Measurements from ENCODE around the gene MAP3K14.
A peak's percentile ranks its signal among the peaks of the same experiment; 100 is the strongest.

Gene MAP3K14

DNA sequence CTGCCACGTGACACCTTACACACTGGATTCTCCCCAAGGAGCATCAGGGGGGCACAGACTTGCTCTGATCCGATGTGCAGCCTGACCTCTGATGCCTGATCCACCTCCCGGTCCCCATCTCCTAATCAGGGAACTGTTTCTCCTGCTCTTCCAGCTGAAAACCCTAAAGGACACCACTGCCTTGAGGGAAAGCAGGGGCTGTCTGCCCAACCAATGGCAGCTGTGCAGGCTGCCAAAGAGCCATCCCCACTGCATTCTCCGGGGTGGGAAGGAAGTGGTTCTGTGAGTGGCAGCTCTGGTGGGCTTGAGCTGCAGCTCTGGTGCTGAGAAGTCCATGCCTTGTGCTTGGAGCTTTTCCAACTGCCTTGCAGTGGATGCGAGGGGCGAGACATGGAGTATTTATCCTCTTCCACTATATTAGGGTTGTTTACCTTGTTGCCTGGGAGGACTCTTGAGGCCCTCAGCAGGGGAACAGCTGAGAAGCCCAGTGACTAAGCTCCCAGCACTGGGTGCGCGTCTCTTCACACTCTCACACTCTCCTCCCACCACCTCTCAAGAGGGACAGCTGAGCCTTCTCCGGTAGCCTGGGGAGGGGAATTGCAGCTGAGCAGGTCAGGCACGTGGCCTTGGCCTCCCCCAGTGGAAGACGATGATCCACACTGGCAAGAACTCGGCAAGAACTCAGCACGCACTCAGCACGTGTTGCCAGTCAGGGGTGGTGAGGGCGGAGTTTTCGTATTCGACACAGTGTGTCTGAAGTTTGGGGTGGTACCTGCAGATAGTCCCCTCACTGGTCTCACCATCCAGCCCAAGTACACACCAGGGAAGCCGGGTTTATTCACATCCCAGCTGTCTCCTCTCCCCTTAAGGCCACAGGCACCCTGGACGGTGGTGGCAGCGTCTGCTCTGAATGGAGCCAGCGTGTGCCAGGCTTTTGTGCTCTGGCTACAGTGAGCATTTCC is 33.9 kb downstream of the MAP3K14 start:
- no peak for DNase-seq (ENCODE audit: low spot score)

GRCh38 chr17:45279898-45280297 is 36.9 kb downstream of the MAP3K14 start:
- DNase-seq (ENCODE audit: low spot score): no peak

- no peak for DNase-seq (ENCODE audit: low spot score)
Measured at GRCh38 chr17:45277992-45278391, 38.8 kb downstream of the MAP3K14 start.

- peak; percentile 98 for DNase-seq (ENCODE audit: low spot score)
Measured at GRCh38 chr17:45277216-45277849, 39.5 kb downstream of the MAP3K14 start.

DNA sequence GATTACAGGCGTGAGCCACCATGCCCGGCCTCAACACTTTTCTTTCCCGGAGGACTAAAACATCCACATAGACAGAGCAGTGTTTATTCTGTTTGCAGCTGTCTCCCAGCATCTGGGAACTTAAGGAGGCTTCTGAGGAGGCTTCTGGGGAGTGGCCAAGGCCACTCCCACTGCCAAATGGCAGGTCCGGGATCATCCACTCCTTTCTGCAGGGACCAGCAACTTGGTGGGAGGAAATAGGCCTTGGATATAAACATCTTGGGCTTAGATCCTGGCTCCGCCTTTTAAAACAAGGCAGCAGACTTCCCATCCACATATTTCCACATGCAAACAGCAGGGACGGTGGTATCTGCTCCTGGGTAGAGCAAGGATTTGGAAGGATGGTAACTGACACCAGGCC is 40.8 kb downstream of the MAP3K14 start:
- DNase-seq (ENCODE audit: low spot score): no peak

- no peak for DNase-seq (ENCODE audit: low spot score)
Measured at GRCh38 chr17:45274033-45274432, 42.8 kb downstream of the MAP3K14 start.

GRCh38 chr17:45273551-45273957 is 43.3 kb downstream of the MAP3K14 start:
- DNase-seq (ENCODE audit: low spot score): no peak

GRCh38 chr17:45271603-45272002 is 45.2 kb downstream of the MAP3K14 start:
- DNase-seq (ENCODE audit: low spot score): no peak

DNA sequence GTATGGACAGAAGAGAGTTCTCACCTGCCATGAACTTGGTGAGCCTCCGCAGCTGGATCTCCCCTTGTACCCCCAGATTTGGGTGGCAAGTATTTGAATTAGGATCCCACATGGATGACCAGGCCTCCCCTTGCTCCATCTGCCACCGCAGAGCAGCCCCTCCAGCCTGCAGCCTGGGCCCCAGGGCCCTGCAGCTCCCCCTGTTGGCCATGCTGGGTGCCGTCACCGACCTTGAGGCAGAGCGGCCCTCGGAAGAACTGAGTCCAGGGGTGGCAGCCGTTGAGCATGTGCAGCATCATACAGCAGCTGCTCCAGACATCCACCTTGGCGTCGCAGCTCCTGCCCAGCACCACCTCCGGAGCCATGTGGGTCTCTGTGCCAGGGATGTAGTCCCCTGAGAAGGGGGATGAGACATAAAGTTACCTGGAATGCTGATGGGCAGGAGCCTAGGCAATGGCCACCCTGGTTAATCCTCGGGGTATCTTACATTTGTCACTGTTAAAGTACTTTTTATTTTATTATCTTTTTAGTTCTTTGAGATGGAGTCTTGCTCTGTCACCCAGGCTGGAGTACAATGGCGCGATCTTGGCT is 45.9 kb downstream of the MAP3K14 start:
- DNase-seq (ENCODE audit: low spot score): no peak

GRCh38 chr17:45269912-45270311 is 46.9 kb downstream of the MAP3K14 start:
- DNase-seq (ENCODE audit: low spot score): no peak

- DNase-seq (ENCODE audit: low spot score): no peak
Measured at GRCh38 chr17:45267436-45268055, 49.3 kb downstream of the MAP3K14 start.

GRCh38 chr17:45266372-45266926 is 50.4 kb downstream of the MAP3K14 start:
- no peak for DNase-seq (ENCODE audit: low spot score)

- no peak for DNase-seq (ENCODE audit: low spot score)
Measured at GRCh38 chr17:45265821-45266220, 51.0 kb downstream of the MAP3K14 start.

DNA sequence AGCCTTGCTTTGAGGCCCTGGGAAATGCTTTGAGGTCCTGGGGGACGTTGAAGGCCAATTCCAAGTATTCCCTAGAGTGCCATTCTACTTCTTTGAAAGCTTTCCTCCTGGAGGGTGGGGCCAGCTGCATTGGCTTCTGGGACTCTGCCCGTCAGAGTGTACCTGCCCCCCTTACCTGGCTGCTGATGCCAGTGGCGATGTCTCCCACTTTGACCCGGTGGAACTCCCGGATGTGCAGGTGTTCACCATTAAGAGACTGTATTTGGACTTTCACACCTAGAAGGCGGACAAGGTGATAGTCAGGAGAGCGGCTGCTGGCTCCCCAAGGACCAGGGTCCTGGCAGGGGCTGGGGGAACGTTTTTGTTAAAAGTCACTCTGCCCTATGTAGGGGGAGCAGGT is 51.8 kb downstream of the MAP3K14 start:
- DNase-seq (ENCODE audit: low spot score): no peak

DNA sequence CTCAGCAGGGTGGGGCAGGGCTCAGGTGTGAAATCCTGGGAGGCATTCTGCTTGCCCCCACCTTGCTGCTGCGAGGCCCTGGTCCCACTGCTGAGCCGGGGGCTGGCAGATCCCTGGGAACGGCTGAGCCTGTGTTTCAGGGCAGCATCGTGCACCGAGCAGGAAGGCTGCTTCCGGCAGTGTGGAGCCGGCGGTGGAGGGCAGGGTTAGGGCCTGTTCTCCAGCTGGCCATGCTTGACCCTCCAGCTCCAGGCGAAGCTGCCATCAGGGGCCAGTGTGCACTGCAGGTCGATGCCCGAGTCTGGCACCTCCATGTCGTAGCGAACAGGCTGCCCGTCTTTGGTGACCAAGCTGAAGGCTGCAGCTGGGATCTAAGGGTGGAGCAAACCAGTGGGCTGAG is 52.4 kb downstream of the MAP3K14 start:
- no peak for DNase-seq (ENCODE audit: low spot score)

GRCh38 chr17:45263477-45263860 is 53.4 kb downstream of the MAP3K14 start:
- no peak for DNase-seq (ENCODE audit: low spot score)

DNA sequence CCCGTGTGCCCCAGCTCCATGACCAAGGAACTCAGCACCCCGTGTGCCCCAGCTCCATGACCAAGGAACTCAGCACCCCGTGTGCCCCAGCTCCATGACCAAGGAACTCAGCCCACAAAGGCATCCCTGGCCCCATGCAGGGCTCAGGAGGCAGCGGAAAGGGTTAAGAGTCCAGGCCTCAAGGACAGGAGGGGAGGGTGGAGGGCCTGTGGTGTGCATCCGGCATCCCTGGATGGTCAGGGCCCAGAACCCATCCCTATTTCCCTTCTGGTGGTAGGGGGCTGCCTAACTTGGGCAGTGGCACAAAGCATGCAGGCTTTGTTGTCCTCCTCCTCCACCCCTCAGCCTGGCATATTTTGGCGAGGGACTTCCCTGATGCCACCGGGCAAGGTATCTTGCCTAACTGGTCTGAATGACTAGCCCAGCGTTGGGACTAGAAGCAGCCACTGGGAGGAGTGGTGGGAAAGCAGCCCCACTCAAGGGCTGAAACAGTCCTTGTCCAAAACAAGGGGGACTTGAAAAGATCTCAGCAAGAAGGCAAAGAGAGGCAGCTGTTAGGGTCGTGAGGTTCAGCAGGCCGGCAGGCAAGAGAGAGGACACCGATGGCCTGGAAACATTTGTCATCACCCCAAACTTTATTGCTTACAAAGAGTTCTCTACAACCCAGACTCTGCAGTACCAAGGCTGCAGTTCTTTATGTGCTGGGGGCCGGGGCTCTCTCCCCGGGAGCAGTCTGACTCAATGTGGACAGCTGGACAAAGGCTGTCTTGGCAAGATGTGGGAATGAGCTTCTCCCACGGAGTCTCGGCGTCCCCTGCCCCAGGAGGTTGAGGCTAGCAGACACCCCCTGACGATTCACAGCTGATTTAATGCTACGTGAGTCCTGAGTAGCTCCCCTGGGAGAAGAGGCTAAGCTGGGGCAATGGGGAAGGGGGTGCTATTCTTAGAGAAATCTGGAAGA is 54.0 kb downstream of the MAP3K14 start:
- peak; percentile 38 for DNase-seq (ENCODE audit: low spot score)

DNA sequence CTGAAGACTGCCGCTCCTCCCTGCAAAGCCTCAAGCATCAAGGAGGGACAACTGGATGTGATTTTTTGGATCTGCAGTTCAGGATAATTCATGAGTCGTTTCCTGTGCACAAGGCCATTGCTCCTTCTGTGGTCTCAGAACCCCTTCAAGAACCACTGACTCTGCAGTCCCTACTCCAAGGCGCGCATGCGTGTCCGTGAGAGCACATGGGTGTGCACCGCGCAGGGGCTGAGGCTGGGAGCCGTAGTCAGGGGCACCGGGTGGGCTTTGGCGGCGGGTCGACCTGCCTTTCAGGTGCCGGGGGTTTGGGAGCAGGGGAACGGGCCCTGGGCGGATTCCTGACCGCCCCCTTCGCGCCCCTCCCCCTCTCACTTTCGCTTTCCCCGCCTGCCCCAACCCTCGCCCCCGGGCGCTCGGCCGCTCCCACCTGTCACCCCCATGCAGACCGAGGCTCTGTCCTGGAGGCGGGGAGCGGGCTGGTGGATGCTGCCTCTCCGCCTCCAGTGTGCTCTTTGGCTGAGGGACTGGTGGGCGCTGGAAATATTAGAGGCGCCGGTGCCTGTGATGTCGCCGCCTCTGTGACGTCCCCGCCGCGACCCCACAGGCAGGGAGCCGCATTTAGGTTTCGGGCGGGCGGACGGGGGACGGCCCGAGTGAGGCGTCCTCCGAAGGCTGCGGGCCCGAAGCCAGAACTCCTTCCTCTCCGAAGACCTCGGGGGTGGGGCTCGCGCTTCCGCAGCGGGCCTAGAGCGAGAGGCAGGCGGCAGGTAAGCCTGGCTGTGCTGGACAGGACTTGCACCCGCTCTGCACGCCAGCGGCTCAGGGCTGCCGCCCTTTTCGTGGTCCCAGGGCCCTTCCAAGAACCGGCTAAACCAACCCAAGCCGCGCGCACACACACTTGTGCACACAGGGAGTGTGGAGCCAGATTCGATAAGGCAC is 55.0 kb downstream of the MAP3K14 start, which contains the start of gene SPATA32:
SPATA32 (minus strand) TSS at position 518 of the 939 bp plus-strand sequence; CDS start at position 440, 78 bp downstream.
- peak; percentile 69 for DNase-seq (ENCODE audit: low spot score)

DNA sequence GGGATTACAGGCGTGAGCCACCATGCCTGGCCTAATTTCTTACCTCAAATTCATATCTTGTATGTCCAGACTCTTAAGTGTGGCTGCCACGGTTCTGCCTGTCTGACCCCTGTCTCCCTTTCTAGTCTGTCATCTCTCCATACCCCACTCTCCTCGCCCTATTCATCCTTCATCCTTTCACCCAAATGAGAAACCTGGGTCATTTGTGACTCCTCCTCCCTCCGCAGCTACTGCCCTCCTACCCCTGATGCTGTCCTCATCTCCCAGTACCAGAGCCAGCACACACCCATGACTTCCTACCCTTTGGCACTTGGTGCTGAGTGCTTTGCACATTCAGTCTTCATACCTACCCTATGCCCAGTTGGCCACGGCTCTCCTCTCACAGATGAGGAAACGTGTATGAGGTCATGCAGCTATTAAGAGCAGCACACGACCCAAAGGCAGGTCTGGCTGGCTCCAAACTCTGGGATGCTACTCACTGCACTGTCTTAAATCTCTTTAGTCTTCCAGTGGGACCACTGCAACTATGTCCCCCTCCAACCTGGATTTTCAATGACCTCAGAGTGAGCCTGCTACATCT is 56.5 kb downstream of the MAP3K14 start:
- DNase-seq (ENCODE audit: low spot score): no peak
